GM23338 (cell line): ENCODE measurements around the gene NCKAP1. TPM values are rescaled to one million over a fixed set of nuclear protein-coding genes. Genes with fewer than 3 reads are reported as not detected.

Experiments used
- ATAC-seq: fragments of 200-7000 bp; cut with Tn5 transposase; 3 replicates; pipeline ENCODE4 v1.9.1; 2020
- DNase-seq: peaks from one replicate; pipeline ENCODE4 v3.0.0-alpha.2; 2015; ENCODE audit warnings: low spot score
- H2AFZ ChIP-seq: fragments of 200-600 bp; sonication (generic); 2 replicates; pipeline ENCODE4 v1.8.0; 2016; ENCODE audit warnings: antibody characterized with exemption, mild to moderate bottlenecking, moderate library complexity
- H3F3A ChIP-seq: fragments of 200-600 bp; sonication (generic); replicated peaks from 2 replicates; pipeline ENCODE4 v1.8.0; 2017; ENCODE audit warnings: antibody characterized with exemption, mixed run types, low read depth
- H3K27ac ChIP-seq: fragments of 200-600 bp; sonication (generic); 2 replicates; pipeline ENCODE4 v1.6.1; 2016; ENCODE audit warnings: low read depth
- H3K27me3 ChIP-seq: fragments of 200-600 bp; sonication (generic); 2 replicates; pipeline ENCODE4 v1.8.0; 2016; ENCODE audit warnings: mild to moderate bottlenecking, mixed run types, moderate library complexity; ENCODE audit not compliant: insufficient read depth
- H3K36me3 ChIP-seq: fragments of 200-600 bp; sonication (generic); 2 replicates; pipeline ENCODE4 v1.8.0; 2016; ENCODE audit warnings: mild to moderate bottlenecking; ENCODE audit not compliant: insufficient read depth
- H3K4me1 ChIP-seq: fragments of 200-600 bp; sonication (generic); 2 replicates; pipeline ENCODE4 v1.8.0; 2016; ENCODE audit warnings: mild to moderate bottlenecking, moderate library complexity; ENCODE audit not compliant: insufficient read depth
- H3K4me2 ChIP-seq: fragments of 200-600 bp; sonication (generic); 2 replicates; pipeline ENCODE4 v1.7.1; 2017; ENCODE audit warnings: mixed run types
- H3K4me3 ChIP-seq: fragments of 200-600 bp; sonication (generic); 2 replicates; pipeline ENCODE4 v1.6.1; 2016; ENCODE audit warnings: mixed run types
- H3K79me2 ChIP-seq: fragments of 200-600 bp; sonication (generic); replicated peaks from 2 replicates; pipeline ENCODE4 v1.8.0; 2017; ENCODE audit warnings: mild to moderate bottlenecking; ENCODE audit not compliant: insufficient read depth
- H3K9me2 ChIP-seq: fragments of 200-600 bp; sonication (generic); 2 replicates; pipeline ENCODE4 v1.8.0; 2017; ENCODE audit not compliant: insufficient read depth
- H4K20me1 ChIP-seq: fragments of 200-600 bp; sonication (generic); replicated peaks from 2 replicates; pipeline ENCODE4 v1.8.0; 2017; ENCODE audit warnings: mild to moderate bottlenecking; ENCODE audit not compliant: insufficient read depth
- H3K27ac Mint-ChIP-seq: 2 replicates; pipeline ENCODE4 v1.8.0; 2020; ENCODE audit warnings: inconsistent platforms, mild to moderate bottlenecking, moderate library complexity, mixed read lengths
- H3K27me3 Mint-ChIP-seq: 3 replicates; pipeline ENCODE4 v1.8.0; 2022; ENCODE audit warnings: low read depth, mild to moderate bottlenecking, moderate library complexity, mixed read lengths, inconsistent platforms; ENCODE audit not compliant: insufficient read depth, poor library complexity
- H3K36me3 Mint-ChIP-seq: 3 replicates; pipeline ENCODE4 v1.8.0; 2021; ENCODE audit warnings: low read depth, mild to moderate bottlenecking, inconsistent platforms, moderate library complexity, mixed read lengths
- H3K4me1 Mint-ChIP-seq: 3 replicates; pipeline ENCODE4 v1.8.0; 2020; ENCODE audit warnings: mild to moderate bottlenecking, inconsistent platforms, mixed read lengths
- H3K4me3 Mint-ChIP-seq: 3 replicates; pipeline ENCODE4 v1.8.0; 2021; ENCODE audit warnings: moderate library complexity, mild to moderate bottlenecking, inconsistent platforms, mixed read lengths
- H3K9me3 Mint-ChIP-seq: 3 replicates; pipeline ENCODE4 v1.8.0; 2020; ENCODE audit warnings: moderate library complexity, mild to moderate bottlenecking, inconsistent platforms, mixed read lengths
- CREB1 ChIP-seq: fragments of 250-450 bp; sonication (Bioruptor Pico); IDR thresholded peaks from 2 replicates; pipeline ENCODE4 v1.5.0; 2020; ENCODE audit warnings: low read depth, mild to moderate bottlenecking, moderate library complexity
- CTCF ChIP-seq, 2 experiments: fragments of 200-600 bp in 1 of 2; sonication (generic) in 1 of 2; conservative IDR thresholded peaks; 2 replicates each; pipeline versions ENCODE4 v1.5.1 to v1.6.1; 2016 to 2017; ENCODE audit warnings: antibody characterized with exemption in 2 of 2, low read depth in 2 of 2, mild to moderate bottlenecking in 2 of 2, moderate library complexity in 1 of 2
- ETS1 ChIP-seq: IDR thresholded peaks from 2 replicates; pipeline ENCODE4 v1.6.1; 2016; ENCODE audit warnings: antibody characterized with exemption
- EZH2 ChIP-seq: fragments of 200-600 bp; sonication (generic); IDR thresholded peaks from one replicate; pipeline ENCODE4 v1.8.0; 2017; ENCODE audit warnings: antibody characterized with exemption, mild to moderate bottlenecking, low read depth; ENCODE audit not compliant: unreplicated experiment
- EZH2phosphoT487 ChIP-seq: fragments of 200-600 bp; sonication (generic); IDR thresholded peaks from one replicate; pipeline ENCODE4 v1.8.1; 2018; ENCODE audit warnings: antibody characterized with exemption; ENCODE audit not compliant: unreplicated experiment
- JUNB ChIP-seq: IDR thresholded peaks from one replicate; pipeline ENCODE4 v1.6.1; 2016; ENCODE audit warnings: antibody characterized with exemption; ENCODE audit not compliant: unreplicated experiment
- NANOG ChIP-seq: IDR thresholded peaks from 2 replicates; pipeline ENCODE4 v1.6.1; 2016; ENCODE audit warnings: antibody characterized with exemption, borderline replicate concordance
- POLR2AphosphoS5 ChIP-seq: IDR thresholded peaks from 2 replicates; pipeline ENCODE4 v1.6.1; 2016; ENCODE audit warnings: antibody characterized with exemption, low read depth
- ZNF114 ChIP-seq: fragments of 250-450 bp; sonication (Bioruptor Pico); IDR thresholded peaks from 2 replicates; pipeline ENCODE4 v1.5.0; 2020; ENCODE audit warnings: mild to moderate bottlenecking, moderate library complexity
- ZNF462 ChIP-seq: fragments of 250-450 bp; sonication (Bioruptor Pico); IDR thresholded peaks from 2 replicates; pipeline ENCODE4 v1.5.0; 2020; ENCODE audit warnings: mild to moderate bottlenecking, moderate library complexity
- polyA plus RNA-seq: library from polyadenylated mRNA; unstranded; fragments of >200 nt; fragmentation: Nextera tagmentation; extraction: Ambion mirVana; gene quantifications from 2 replicates; pipeline ENCODE4 v1.2.1, GENCODE V29; 2016
- total RNA-seq: library from RNA; depleted of rRNA; stranded (reverse); fragments of >200 nt; shearing (Covaris generic); gene quantifications from 2 replicates; pipeline ENCODE4 v1.2.3, GENCODE V29; 2014

Gene NCKAP1
- total and polyA plus RNA-seq, 2 experiments from 2014 or later, result 53.8 to 157 TPM

GRCh38 chr2:182906454-182906853 is 131.8 kb downstream of the NCKAP1 start:
- no peak overlapping the region for H3K27ac Mint-ChIP-seq
- H3K9me2 ChIP-seq, result no peaks in the 10 kb centered on the region
- ATAC-seq (no peak), DNase-seq (no peak)
- no peaks in the 10 kb centered on the region for H3K79me2 ChIP-seq
- H3K27ac ChIP-seq, result no peak overlapping the region
- no peak overlapping the region for H2AFZ ChIP-seq
- no peaks in the 10 kb centered on the region; the same call in 1 of the 2 replicates for H3F3A ChIP-seq
- H3K36me3 Mint-ChIP-seq, result peaks cover 3% of the 10 kb centered on the region; the same call in 1 of the 3 replicates
- H3K9me3 Mint-ChIP-seq, result no peaks in the 10 kb centered on the region
- H3K27me3 Mint-ChIP-seq, result peaks cover 5% of the 10 kb centered on the region
- H4K20me1 ChIP-seq, result no peaks in the 10 kb centered on the region
- H3K27me3 ChIP-seq, result no peaks in the 10 kb centered on the region
- H3K4me1 Mint-ChIP-seq, result peaks cover 20% of the 10 kb centered on the region
- H3K4me2 ChIP-seq, result no peak overlapping the region; the same call in 1 of the 2 replicates
- no peak overlapping the region for H3K4me3 Mint-ChIP-seq
- H3K36me3 ChIP-seq, result no peaks in the 10 kb centered on the region
- no peak for TF ChIP-seq ZNF462 (CRISPR knock-in tag)
- TF ChIP-seq JUNB, result no peak
- no peak for TF ChIP-seq ZNF114 (CRISPR knock-in tag)
- TF ChIP-seq NANOG, result no peak
- TF ChIP-seq EZH2phosphoT487, result no peak
- H3K4me3 ChIP-seq, result no peak overlapping the region
- peaks cover 22% of the 10 kb centered on the region for H3K4me1 ChIP-seq

- H3K9me3 Mint-ChIP-seq, result no peaks in the 10 kb centered on the region
- no peak overlapping the region for H3K4me2 ChIP-seq
- no peaks in the 10 kb centered on the region for H3K79me2 ChIP-seq
- peaks cover 20% of the 10 kb centered on the region for H3K4me1 Mint-ChIP-seq
- H3K36me3 Mint-ChIP-seq, result peaks cover 3% of the 10 kb centered on the region; the same call in 2 of the 3 replicates
- no peaks in the 10 kb centered on the region for H3K36me3 ChIP-seq
- H3K4me3 Mint-ChIP-seq, result no peak overlapping the region
- no peak overlapping the region for H3K27ac Mint-ChIP-seq
- H3K27ac ChIP-seq, result no peak overlapping the region
- ATAC-seq (no peak), DNase-seq (no peak)
- H4K20me1 ChIP-seq, result no peaks in the 10 kb centered on the region
- no peak overlapping the region for H3K4me3 ChIP-seq
- peaks cover 5% of the 10 kb centered on the region for H3K27me3 Mint-ChIP-seq
- H3K9me2 ChIP-seq, result no peaks in the 10 kb centered on the region
- no peaks in the 10 kb centered on the region for H3K27me3 ChIP-seq
- no peaks in the 10 kb centered on the region; the same call in 1 of the 2 replicates for H3F3A ChIP-seq
- no peak overlapping the region for H2AFZ ChIP-seq
- H3K4me1 ChIP-seq, result peaks cover 22% of the 10 kb centered on the region
- TF ChIP-seq EZH2 (no peak), CTCF (conservative IDR thresholded peaks at IDR 0.05; ENCODE audit: low read depth in 2 of 2) (no peak), ETS1 (no peak), CREB1 (CRISPR knock-in tag) (no peak), POLR2AphosphoS5 (no peak)
These were observed 133.4 kb downstream of the NCKAP1 start for GRCh38 chr2:182904844-182905243.
